PFSK-1 (cell line): ENCODE results near the gene IL15RA.

Experiments
- FOXP2 ChIP-seq: optimal IDR thresholded peaks from 2 replicates; pipeline ENCODE3; 2011; ENCODE audit warnings: borderline replicate concordance, control low read depth, inconsistent platforms; ENCODE audit not compliant: insufficient read depth; ENCODE audit errors: extremely low read length, extremely low read depth
- POLR2AphosphoS5 ChIP-seq: IDR thresholded peaks from 2 replicates; pipeline ENCODE4 v1.6.1; 2012; ENCODE audit warnings: low read depth, mild to moderate bottlenecking, control low read depth, low read length, moderate library complexity
- SIN3A ChIP-seq: IDR thresholded peaks from 2 replicates; pipeline ENCODE4 v1.6.1; 2012; ENCODE audit warnings: mild to moderate bottlenecking, low read length, moderate library complexity, borderline replicate concordance; ENCODE audit not compliant: insufficient read depth
- TAF1 ChIP-seq: IDR thresholded peaks from 2 replicates; pipeline ENCODE4 v1.6.1; 2012; ENCODE audit warnings: low read length, control low read depth, borderline replicate concordance; ENCODE audit not compliant: insufficient read depth
- TF ChIP-seq, protein P1 (sequence below), 2 experiments: IDR thresholded peaks; 2 replicates each; pipeline versions ENCODE4 v1.6.1 to v1.8.0; 2011 to 2012; ENCODE audit warnings: low read depth in 2 of 2, low read length in 2 of 2, control low read depth in 1 of 2, inconsistent platforms in 1 of 2, mild to moderate bottlenecking in 1 of 2, moderate library complexity in 1 of 2; ENCODE audit not compliant: insufficient read depth in 1 of 2

DNA sequence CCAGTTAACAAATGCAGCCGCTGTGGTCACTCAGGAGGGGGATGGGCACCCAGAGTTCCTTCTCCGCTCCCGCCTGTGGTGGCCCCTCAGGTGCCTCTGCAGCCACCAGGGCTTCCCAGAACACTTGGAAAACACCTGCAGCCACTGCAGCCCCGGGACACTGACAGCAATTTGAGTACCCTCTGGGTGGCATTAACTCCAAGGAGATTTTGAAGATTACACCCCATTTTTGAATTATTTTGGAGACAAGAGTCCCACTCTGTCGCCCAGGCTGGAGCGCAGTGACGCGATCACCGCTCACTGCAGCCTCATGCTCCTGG lies 32.2 kb downstream of the IL15RA start:
- TF ChIP-seq TAF1 (no peak), POLR2AphosphoS5 (no peak), SIN3A (no peak), FOXP2 (no peak)
- TF ChIP-seq, protein P1, sequence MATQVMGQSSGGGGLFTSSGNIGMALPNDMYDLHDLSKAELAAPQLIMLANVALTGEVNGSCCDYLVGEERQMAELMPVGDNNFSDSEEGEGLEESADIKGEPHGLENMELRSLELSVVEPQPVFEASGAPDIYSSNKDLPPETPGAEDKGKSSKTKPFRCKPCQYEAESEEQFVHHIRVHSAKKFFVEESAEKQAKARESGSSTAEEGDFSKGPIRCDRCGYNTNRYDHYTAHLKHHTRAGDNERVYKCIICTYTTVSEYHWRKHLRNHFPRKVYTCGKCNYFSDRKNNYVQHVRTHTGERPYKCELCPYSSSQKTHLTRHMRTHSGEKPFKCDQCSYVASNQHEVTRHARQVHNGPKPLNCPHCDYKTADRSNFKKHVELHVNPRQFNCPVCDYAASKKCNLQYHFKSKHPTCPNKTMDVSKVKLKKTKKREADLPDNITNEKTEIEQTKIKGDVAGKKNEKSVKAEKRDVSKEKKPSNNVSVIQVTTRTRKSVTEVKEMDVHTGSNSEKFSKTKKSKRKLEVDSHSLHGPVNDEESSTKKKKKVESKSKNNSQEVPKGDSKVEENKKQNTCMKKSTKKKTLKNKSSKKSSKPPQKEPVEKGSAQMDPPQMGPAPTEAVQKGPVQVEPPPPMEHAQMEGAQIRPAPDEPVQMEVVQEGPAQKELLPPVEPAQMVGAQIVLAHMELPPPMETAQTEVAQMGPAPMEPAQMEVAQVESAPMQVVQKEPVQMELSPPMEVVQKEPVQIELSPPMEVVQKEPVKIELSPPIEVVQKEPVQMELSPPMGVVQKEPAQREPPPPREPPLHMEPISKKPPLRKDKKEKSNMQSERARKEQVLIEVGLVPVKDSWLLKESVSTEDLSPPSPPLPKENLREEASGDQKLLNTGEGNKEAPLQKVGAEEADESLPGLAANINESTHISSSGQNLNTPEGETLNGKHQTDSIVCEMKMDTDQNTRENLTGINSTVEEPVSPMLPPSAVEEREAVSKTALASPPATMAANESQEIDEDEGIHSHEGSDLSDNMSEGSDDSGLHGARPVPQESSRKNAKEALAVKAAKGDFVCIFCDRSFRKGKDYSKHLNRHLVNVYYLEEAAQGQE (IDR thresholded peaks at IDR 0.05; ENCODE audit: insufficient read depth in 1 of 2, low read depth in 2 of 2, low read length in 2 of 2), result no peak
